Left colon (tissue), 2 donors: ENCODE results near the gene KRT28. TPM values are rescaled to one million over a fixed set of nuclear protein-coding genes. Genes with fewer than 3 reads are reported as not detected.
A peak's percentile ranks its signal among the peaks of the same experiment; 100 is the strongest.
"Not testable (repeated sequence)": the region's sequence is repeated elsewhere in the genome, so short reads cannot be mapped to it uniquely, and the experiment has no call there.

Experiments used
- ATAC-seq: fragments of 200-7000 bp; cut with Tn5 transposase; one replicate; pipeline ENCODE4 v1.9.1; 2020; ENCODE audit warnings: mild to moderate bottlenecking, moderate library complexity
- DNase-seq, 2 donors: peaks; one replicate each; pipeline ENCODE4 v3.0.0-alpha.2; 2020
- intact Hi-C, 2 donors: fragments of 100-400 bp; cut with DNase I in 1 of 2; cut with micrococcal nuclease in 1 of 2; formaldehyde crosslinking; loops; one replicate each; pipeline versions ENCODE4 v1.11.2 to v1.14.0; 2022; cut with DNase I, micrococcal nuclease
- total RNA-seq, 2 donors: library from RNA; stranded (reverse); fragmentation: NEBNext Ultra II Directional; extraction: Animal tissue kit (Norgen Biotek cat#: 25700); gene quantifications; one replicate each; pipeline ENCODE4 v1.2.1, GENCODE V29; 2021
- donor health status: DM: no; HTN: no; CAD: no.
- donor health status: DM: yes; HTN: yes; CAD: no.

KRT28 gene
- total RNA-seq, 2 donors from 2014 or later, result not detected

DNA sequence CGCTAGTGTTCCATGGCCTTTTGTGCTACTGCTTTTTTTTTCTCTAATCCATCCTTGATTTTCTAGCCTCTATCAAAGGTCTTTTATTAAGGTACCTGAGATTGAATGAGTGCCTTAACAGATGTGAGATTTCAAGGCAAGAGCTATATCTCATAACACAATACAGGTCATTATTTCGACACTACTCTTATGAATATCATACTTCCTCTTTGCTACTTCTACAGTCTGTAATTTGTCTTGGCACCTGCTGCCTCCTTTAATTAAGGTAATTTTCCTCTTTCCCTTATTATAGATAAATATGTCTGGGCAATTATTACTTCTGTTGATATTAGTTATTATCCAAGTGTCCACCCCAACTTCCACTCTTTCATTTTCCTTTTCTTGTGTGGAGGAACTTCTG lies 5.3 kb downstream of the KRT28 start:
- ATAC-seq (no peak), DNase-seq (no peak)
- intact Hi-C loops, result no loop called here

- intact Hi-C loops, result no loop called here
- DNase-seq (no peak), ATAC-seq (no peak)
Observed at GRCh38 chr17:40793832-40794231, 5.9 kb downstream of the KRT28 start.

DNA sequence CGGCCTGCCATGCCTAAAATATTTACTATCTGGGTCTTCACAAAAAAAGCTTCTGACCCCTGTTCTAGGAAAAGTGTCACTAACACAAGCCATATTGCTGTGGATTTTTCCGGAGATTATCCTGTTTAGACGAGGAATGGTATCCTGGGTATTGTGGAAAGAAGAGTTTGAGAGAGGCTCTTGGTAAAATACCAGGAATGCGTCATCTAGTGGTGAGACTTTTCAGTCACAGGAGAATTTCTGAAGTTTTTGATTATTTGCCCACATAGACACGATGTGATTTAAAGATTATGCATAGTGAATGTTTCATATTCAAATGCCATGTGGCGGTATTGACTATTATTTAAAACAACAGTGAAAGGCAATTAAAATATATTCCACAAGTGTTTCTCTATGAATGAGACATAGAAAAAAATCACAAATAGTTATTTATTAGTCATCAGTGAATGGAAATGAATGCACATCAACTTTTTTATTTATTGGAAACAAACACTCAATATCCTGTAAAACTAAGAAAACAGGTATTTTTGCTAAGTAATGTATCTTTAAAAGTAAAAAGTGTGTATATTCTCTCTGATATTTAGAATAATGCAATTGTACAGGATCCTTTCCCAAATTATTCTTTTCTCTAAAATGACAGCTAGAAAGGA lies 7.8 kb downstream of the KRT28 start:
- intact Hi-C loops, result no loop called here
- no peak for ATAC-seq
- no peak for DNase-seq

DNA sequence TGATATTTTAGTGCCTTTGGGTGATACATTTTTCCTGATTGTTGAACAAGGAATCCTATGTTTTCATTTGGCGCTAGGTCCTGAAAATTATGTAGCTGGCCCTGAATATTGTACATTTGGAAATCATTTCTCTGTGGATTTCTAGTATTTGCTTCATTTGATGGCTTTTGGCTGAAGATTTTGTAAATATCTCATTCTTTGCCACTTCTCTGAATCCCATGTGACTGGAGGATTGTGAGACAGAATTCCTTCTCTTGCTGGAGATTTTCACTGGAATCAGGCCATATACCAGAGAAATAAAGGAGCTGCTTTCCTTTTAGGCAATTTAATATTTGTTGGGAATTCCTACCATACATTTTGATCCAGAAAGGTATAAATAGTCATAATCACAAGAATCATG lies 8.6 kb downstream of the KRT28 start:
- intact Hi-C loops, result no loop called here
- ATAC-seq, result no peak
- no peak for DNase-seq

GRCh38 chr17:40782450-40782849 lies 17.3 kb downstream of the KRT28 start, which contains the start of gene KRT27:
Gene KRT27 (minus strand): TSS chr17:40782550. CDS start chr17:40782493, 57 bp downstream.
- DNase-seq (no peak), ATAC-seq (no peak)
- intact Hi-C loops, result no loop called here

GRCh38 chr17:40779181-40779909 lies 20.4 kb downstream of the KRT28 start:
- DNase-seq, result peak in 1 of 2 donors; percentile 9
- intact Hi-C loops, result no loop called here
- no peak for ATAC-seq

DNA sequence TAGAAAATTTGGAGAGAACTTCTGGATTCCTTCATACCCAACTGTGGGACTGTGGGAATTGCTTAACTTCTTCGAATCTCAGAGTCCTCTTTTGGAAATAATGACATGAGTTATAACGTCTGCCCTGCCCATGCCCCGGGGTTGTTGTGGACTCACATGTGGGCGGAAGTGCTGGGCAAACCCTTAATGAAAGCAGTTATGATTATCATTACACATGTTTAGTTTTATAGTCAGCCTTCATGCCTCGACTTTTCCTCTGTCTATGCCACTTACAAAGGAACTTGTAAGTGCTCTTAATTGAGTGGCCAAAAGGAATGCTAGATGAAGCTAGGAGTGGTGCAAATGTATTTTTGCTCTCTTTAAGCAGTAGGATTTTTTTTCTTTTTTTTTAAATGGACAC lies 21.3 kb downstream of the KRT28 start:
- DNase-seq (no peak), ATAC-seq (no peak)
- intact Hi-C loops, result no loop called here

DNA sequence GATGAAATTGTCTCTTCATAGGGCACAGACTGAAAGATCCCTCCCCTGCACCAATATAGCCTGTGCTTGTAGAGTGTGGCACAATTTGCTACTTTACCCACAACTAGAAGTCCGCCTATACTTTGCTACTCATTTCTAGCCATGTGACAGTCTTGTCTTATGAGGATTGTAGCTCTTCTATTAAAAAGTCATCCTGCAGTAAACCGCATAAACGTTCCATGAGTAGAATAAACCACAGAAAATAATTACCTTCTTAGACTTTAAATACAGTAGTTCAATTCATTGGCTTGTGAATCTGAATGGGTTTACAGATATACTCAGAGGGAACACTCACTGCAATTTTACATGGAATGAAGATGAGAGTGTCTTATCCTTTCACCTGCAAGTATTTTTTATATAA lies 21.8 kb downstream of the KRT28 start:
- DNase-seq (no peak), ATAC-seq (no peak)
- intact Hi-C loops, result no loop called here

DNA sequence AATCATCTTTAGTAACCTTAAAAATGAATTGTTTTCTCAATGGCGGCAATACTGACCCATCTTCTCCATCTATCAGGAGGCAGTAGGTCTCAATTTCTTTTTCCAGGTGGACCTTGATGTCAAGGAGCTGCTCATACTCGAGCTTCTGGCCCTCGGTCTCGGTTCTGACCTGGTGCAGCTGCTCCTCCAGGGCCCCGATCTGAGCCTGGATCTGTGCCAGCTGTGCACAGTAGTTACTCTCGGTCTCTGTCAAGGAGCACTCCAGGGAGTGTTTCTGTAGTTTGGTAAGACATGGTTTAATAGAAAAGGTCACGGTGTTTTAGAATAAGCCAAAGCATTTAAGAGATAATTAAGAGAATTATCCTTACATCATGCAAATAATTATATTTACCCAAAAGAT lies 22.3 kb downstream of the KRT28 start:
- DNase-seq (no peak), ATAC-seq (no peak)
- intact Hi-C loops, result no loop called here

DNA sequence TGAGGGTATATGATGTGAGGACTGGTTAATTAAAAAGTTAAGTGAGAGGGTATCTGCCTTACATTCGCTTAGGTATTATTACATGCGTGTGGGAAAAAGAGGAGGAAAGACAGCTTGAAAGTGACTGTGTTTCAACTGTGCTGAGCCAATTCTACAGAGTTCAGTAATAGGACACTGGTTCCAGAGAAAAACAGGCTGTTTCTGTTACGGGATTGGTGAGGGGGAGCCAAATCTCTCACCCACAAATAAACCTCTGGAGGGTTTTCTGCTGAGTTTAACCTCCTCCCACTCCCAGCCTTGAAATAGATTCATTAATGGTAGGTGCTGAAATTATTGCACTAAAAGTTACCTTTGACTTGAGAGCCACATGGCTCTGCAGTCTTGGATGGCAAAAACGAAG lies 23.8 kb downstream of the KRT28 start:
- intact Hi-C loops, result no loop called here
- DNase-seq, result no peak

DNA sequence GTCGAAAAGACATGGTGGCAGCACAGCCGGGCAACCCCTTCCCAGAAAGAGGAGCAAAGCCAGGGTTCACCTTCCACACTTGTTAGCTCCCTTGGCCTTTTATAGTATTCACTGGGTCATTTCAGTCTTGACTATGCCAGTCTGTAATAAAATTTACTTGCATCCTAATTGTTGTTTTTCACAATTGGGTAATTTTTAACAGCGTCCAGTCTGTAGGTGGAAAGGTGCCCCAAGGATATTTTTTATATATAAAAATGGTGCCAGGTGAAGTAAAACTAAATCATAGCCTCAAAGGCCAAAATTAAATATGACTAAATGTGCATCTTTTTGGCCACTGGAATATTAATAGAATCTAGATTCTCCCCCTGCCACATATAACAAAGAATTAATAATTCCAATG lies 27.7 kb downstream of the KRT28 start, which contains the start of gene KRT26:
Gene KRT26, minus strand, starts transcription at position 101 of the 400 bp plus-strand sequence. Its CDS starts 88 bp downstream, at position 13.
- intact Hi-C loops, result no loop called here
- no peak for ATAC-seq
- DNase-seq, result no peak

More for the DNA sequence above, 23.8 kb downstream of the KRT28 start:
- ATAC-seq, result no peak

GRCh38 chr17:40765657-40766056 lies 34.1 kb downstream of the KRT28 start:
- intact Hi-C loops, result no loop called here
- no peak for DNase-seq
- ATAC-seq, result no peak

DNA sequence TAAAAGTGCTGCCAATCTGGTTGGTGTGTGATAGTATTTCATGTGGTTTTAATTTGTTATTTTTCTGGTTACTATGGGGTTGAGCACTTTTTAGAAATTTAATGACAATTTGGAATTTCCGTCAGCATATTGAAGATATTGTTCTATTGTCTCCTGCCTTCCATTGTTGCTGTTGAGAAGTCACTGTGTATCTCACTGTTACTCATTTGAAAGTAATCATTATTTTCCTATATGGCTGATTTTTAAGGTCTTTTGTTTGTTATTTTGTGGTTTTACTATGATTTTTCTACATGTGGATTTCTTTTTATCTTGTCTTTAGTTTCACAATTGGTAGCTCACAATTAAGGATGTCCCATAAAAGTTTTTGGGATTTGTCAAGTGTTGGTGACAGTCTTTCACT lies 36.0 kb downstream of the KRT28 start:
- intact Hi-C loops, result no loop called here
- no peak for DNase-seq
- no peak for ATAC-seq

GRCh38 chr17:40760105-40761016 lies 39.4 kb downstream of the KRT28 start:
- ATAC-seq (no peak), DNase-seq (no peak)
- intact Hi-C loops, result no loop called here

GRCh38 chr17:40755231-40755630 lies 44.5 kb downstream of the KRT28 start, which contains the start of gene KRT25:
Gene KRT25 (minus strand): TSS chr17:40755331. CDS start chr17:40755271, 60 bp downstream.
- DNase-seq (no peak), ATAC-seq (no peak)
- intact Hi-C loops, result no loop called here

GRCh38 chr17:40753804-40754203 lies 46.0 kb downstream of the KRT28 start:
- intact Hi-C loops, result no loop called here
- DNase-seq (no peak), ATAC-seq (no peak)

GRCh38 chr17:40751065-40751464 lies 48.7 kb downstream of the KRT28 start:
- ATAC-seq (no peak), DNase-seq (no peak)
- intact Hi-C loops, result no loop called here

GRCh38 chr17:40750391-40750790 lies 49.4 kb downstream of the KRT28 start:
- intact Hi-C loops, result no loop called here
- DNase-seq (no peak), ATAC-seq (no peak)

DNA sequence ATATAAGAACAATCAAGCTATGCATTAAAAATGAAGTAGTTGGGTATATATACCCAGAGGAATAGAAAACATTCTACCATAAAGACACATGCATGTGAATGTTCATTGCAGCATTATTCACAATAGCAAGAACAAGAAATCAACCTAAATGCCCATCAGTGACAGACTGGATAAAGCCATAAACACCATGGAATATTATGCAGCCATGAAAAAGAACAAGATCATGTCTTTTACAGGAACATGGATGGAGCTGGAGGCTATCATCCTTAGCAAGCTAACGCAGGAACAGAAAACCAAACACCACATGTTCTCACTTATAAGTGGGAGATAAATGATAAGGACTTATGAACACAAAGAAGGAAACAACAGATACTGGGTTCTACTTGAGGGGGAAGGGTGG lies 51.1 kb downstream of the KRT28 start:
- intact Hi-C loops, ATAC-seq: not testable (repeated sequence)

More for the DNA sequence above, 51.1 kb downstream of the KRT28 start:
- not testable (repeated sequence) for DNase-seq
